HepG2 (cell line): ENCODE data around the gene MX2. TPM values are rescaled to one million over a fixed set of nuclear protein-coding genes. Genes with fewer than 3 reads are reported as not detected.

Source experiments
- AHR ChIP-seq: IDR thresholded peaks from 2 replicates; pipeline ENCODE4 v1.6.1; 2018; ENCODE audit warnings: missing genetic modification reagents, missing compliant biosample characterization
- FOXA1 ChIP-seq, 2 experiments: fragments of 450-650 bp in 1 of 2; sonication (generic) in 1 of 2; formaldehyde crosslinking in 1 of 2; IDR thresholded peaks; 2 replicates each; pipeline versions ENCODE4 v1.4.0 to v1.6.1; 2016 to 2020; ENCODE audit warnings: missing genetic modification reagents in 1 of 2
- GABPB1 ChIP-seq: IDR thresholded peaks from 2 replicates; pipeline ENCODE4 v1.6.1; 2016; ENCODE audit warnings: mild to moderate bottlenecking, missing genetic modification reagents, moderate library complexity, missing compliant biosample characterization
- KAT8 ChIP-seq: IDR thresholded peaks from 2 replicates; pipeline ENCODE4 v1.6.1; 2016; ENCODE audit warnings: missing genetic modification reagents, missing compliant biosample characterization
- MEIS1 ChIP-seq: sonication (generic); formaldehyde crosslinking; IDR thresholded peaks from 2 replicates; pipeline ENCODE4 v1.9.0; 2021; ENCODE audit warnings: mild to moderate bottlenecking, missing genetic modification reagents, moderate library complexity, borderline replicate concordance
- SNAPC5 ChIP-seq: sonication (generic); formaldehyde crosslinking; IDR thresholded peaks from 2 replicates; pipeline ENCODE4 v1.8.1; 2023; ENCODE audit warnings: mild to moderate bottlenecking, missing genetic modification reagents, borderline replicate concordance
- STAT5B ChIP-seq: sonication (generic); formaldehyde crosslinking; IDR thresholded peaks from 2 replicates; pipeline ENCODE4 v1.4.0; 2020; ENCODE audit warnings: missing genetic modification reagents
- YY1 ChIP-seq: IDR thresholded peaks from 2 replicates; pipeline ENCODE4 v1.6.1; 2011; ENCODE audit warnings: low read length, low read depth, moderate library complexity, mild to moderate bottlenecking; ENCODE audit not compliant: insufficient read depth, insufficient replicate concordance
- ZBTB25 ChIP-seq: IDR thresholded peaks from 2 replicates; pipeline ENCODE4 v1.6.1; 2018; ENCODE audit warnings: missing genetic modification reagents
- ZBTB33 ChIP-seq: sonication (generic); formaldehyde crosslinking; IDR thresholded peaks from 2 replicates; pipeline ENCODE4 v1.4.0; 2020; ENCODE audit warnings: missing genetic modification reagents
- ZNF20 ChIP-seq: sonication (generic); formaldehyde crosslinking; IDR thresholded peaks from 2 replicates; pipeline ENCODE4 v1.4.0; 2020; ENCODE audit warnings: mild to moderate bottlenecking, moderate library complexity, missing genetic modification reagents
- ZNF207 ChIP-seq: fragments of 450-650 bp; IDR thresholded peaks from 2 replicates; pipeline ENCODE4 v1.6.1; 2016; ENCODE audit warnings: antibody characterized with exemption, borderline replicate concordance
- ZNF446 ChIP-seq: sonication (generic); formaldehyde crosslinking; IDR thresholded peaks from 2 replicates; pipeline ENCODE4 v1.5.0; 2020; ENCODE audit warnings: mild to moderate bottlenecking, missing genetic modification reagents
- ZNF614 ChIP-seq: IDR thresholded peaks from 2 replicates; pipeline ENCODE4 v1.6.1; 2018; ENCODE audit warnings: missing biosample characterization, missing genetic modification reagents, inconsistent platforms, borderline replicate concordance
- ZNF776 ChIP-seq: sonication (generic); formaldehyde crosslinking; IDR thresholded peaks from 2 replicates; pipeline ENCODE4 v1.4.0; 2020; ENCODE audit warnings: mild to moderate bottlenecking, missing genetic modification reagents
- polyA plus RNA-seq, 8 experiments: library from polyadenylated mRNA; depleted of rRNA in 3 of 8; stranded (reverse) in 7 of 8; unstranded in 1 of 8; fragments of >200 nt; fragmentation: Illumina TruSeq in 4 of 8; extraction: Trizol in 4 of 8; gene quantifications; 2 replicates each; pipeline versions ENCODE4 v1.2.1 to v1.2.3, GENCODE V29; 2011 to 2016; ENCODE audit warnings: low read depth in 4 of 8, missing spikeins in 1 of 8, mixed read lengths in 1 of 8; ENCODE audit not compliant: insufficient read depth in 1 of 8
- total RNA-seq, 5 experiments: library from RNA; depleted of rRNA; stranded (reverse); fragments of >200 nt; fragmentation: Illumina TruSeq; extraction: Trizol; gene quantifications; 2 replicates each; pipeline ENCODE4 v1.2.3, GENCODE V29; 2016; ENCODE audit warnings: low read depth in 1 of 5
- TF ChIP-seq, protein P1 (sequence below): sonication (generic); formaldehyde crosslinking; IDR thresholded peaks from 2 replicates; pipeline ENCODE4 v1.5.1; 2020; ENCODE audit warnings: missing genetic modification reagents, mild to moderate bottlenecking, borderline replicate concordance
- TF ChIP-seq, protein P2 (sequence below): sonication (generic); formaldehyde crosslinking; IDR thresholded peaks from 2 replicates; pipeline ENCODE4 v1.5.0; 2020; ENCODE audit warnings: mild to moderate bottlenecking, missing genetic modification reagents

MX2 gene
- total and polyA plus RNA-seq, 2 of the 13 experiments (the other 11 are each of a cell fraction or from before 2014, with no cell fraction given) = 24.0 to 35.7 TPM

- TF ChIP-seq ZBTB25 (CRISPR knock-in tag) (no peak; the same call in 1 of the 2 replicates), ZNF776 (CRISPR knock-in tag) (peak; percentile 66; the same call in 1 of the 2 replicates), ZNF207 (no peak), SNAPC5 (no peak; the same call in 1 of the 2 replicates), STAT5B (0 out of 2 replicates have a peak, but pooled peaks have one; percentile 20), KAT8 (CRISPR knock-in tag) (peak; percentile 59; the same call in 1 of the 2 replicates), YY1 (no peak), MEIS1 (0 out of 2 replicates have a peak, but pooled peaks have one; percentile 75), FOXA1 (IDR thresholded peaks at IDR 0.05) (peak; percentile 67), FOXA1 (CRISPR knock-in tag; IDR thresholded peaks at IDR 0.05) (peak; percentile 98), ZNF446 (CRISPR knock-in tag) (no peak), ZNF20 (no peak), ZBTB33 (CRISPR knock-in tag) (no peak; the same call in none of the 2 replicates), ZNF614 (peak; percentile 73), AHR (no peak), GABPB1 (CRISPR knock-in tag) (peak; percentile 29; the same call in 1 of the 2 replicates)
- TF ChIP-seq, protein P1, sequence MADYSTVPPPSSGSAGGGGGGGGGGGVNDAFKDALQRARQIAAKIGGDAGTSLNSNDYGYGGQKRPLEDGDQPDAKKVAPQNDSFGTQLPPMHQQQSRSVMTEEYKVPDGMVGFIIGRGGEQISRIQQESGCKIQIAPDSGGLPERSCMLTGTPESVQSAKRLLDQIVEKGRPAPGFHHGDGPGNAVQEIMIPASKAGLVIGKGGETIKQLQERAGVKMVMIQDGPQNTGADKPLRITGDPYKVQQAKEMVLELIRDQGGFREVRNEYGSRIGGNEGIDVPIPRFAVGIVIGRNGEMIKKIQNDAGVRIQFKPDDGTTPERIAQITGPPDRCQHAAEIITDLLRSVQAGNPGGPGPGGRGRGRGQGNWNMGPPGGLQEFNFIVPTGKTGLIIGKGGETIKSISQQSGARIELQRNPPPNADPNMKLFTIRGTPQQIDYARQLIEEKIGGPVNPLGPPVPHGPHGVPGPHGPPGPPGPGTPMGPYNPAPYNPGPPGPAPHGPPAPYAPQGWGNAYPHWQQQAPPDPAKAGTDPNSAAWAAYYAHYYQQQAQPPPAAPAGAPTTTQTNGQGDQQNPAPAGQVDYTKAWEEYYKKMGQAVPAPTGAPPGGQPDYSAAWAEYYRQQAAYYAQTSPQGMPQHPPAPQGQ (CRISPR knock-in tag) = no peak
- TF ChIP-seq, protein P2, sequence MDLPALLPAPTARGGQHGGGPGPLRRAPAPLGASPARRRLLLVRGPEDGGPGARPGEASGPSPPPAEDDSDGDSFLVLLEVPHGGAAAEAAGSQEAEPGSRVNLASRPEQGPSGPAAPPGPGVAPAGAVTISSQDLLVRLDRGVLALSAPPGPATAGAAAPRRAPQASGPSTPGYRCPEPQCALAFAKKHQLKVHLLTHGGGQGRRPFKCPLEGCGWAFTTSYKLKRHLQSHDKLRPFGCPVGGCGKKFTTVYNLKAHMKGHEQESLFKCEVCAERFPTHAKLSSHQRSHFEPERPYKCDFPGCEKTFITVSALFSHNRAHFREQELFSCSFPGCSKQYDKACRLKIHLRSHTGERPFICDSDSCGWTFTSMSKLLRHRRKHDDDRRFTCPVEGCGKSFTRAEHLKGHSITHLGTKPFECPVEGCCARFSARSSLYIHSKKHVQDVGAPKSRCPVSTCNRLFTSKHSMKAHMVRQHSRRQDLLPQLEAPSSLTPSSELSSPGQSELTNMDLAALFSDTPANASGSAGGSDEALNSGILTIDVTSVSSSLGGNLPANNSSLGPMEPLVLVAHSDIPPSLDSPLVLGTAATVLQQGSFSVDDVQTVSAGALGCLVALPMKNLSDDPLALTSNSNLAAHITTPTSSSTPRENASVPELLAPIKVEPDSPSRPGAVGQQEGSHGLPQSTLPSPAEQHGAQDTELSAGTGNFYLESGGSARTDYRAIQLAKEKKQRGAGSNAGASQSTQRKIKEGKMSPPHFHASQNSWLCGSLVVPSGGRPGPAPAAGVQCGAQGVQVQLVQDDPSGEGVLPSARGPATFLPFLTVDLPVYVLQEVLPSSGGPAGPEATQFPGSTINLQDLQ = no peak
These were observed 39.1 kb upstream of the MX2 start (continued) for GRCh38 chr21:41322496-41323382.
